ENCODE results near the gene BACH2.
A peak's percentile ranks its signal among the peaks of the same experiment; 100 is the strongest.
"Not testable (repeated sequence)": the region's sequence is repeated elsewhere in the genome, so short reads cannot be mapped to it uniquely, and the experiment has no call there.

The BACH2 gene

DNA sequence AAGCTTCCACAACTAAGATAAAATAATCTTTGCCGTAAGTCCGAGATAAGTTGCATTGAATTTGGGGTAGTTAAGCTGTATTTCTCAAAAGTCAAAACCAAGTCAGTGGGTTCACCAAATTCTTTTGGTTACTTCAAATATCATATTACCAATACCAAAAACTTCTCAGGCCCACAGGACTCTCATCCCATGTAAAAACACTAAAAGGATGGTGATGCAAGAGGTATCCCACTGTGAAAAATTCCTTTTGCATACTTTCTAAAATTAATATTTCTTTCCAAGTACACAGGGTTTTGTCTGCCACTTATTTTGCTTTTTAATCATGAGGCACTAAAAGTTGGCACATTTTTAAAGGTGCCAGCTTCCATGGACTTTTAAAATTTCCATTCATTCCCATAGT lies 251.1 kb downstream of the BACH2 start:
- Mint-ChIP-seq H3K9me3 (no peaks in the 10 kb centered on the region), H3K27me3 (no peaks in the 10 kb centered on the region), H3K27ac (no peak overlapping the region)

DNA sequence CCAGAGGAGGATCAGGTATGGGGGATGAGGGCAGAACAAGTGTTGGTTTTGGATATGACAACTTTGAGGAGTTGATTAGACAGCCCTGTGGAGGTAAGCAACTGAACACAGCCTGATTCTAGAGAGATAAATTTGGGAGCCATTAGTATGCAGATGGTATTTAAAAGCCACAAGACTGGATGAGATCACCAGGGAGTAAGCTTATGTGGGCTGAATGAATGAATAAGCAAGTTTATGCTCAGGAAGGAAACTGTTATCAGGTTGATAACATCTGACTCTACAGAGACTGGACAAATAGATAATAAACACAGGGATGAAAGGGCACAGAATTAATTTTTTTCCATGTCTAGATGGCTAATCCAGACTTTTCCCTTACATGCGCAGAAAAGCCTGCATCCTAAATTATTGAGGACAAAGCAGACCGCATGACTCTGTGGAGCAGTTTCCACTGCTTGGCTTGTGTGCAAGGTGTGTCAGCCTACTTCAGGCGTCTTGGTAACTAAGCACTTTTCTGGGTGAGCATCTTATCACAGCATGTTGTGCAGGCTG lies 251.7 kb downstream of the BACH2 start:
- H3K36me3 Mint-ChIP-seq (ENCODE audit: low read depth), result peaks cover 53% of the 10 kb centered on the region
- DNase-seq (no peak), ATAC-seq (peak; percentile 57)
- H3K27ac Mint-ChIP-seq, result no peak overlapping the region
- no peak overlapping the region for H3K4me3 Mint-ChIP-seq
- H3K27me3 Mint-ChIP-seq, result no peaks in the 10 kb centered on the region
- no peaks in the 10 kb centered on the region for H3K9me3 Mint-ChIP-seq
- peaks cover 9% of the 10 kb centered on the region for H3K4me1 Mint-ChIP-seq

More for the DNA sequence above, 251.1 kb downstream of the BACH2 start:
- no peak for ATAC-seq
- H3K4me1 Mint-ChIP-seq, result peaks cover 3% of the 10 kb centered on the region
- no peak for DNase-seq
- peaks cover 52% of the 10 kb centered on the region for H3K36me3 Mint-ChIP-seq (ENCODE audit: low read depth)
- no peak overlapping the region for H3K4me3 Mint-ChIP-seq

DNA sequence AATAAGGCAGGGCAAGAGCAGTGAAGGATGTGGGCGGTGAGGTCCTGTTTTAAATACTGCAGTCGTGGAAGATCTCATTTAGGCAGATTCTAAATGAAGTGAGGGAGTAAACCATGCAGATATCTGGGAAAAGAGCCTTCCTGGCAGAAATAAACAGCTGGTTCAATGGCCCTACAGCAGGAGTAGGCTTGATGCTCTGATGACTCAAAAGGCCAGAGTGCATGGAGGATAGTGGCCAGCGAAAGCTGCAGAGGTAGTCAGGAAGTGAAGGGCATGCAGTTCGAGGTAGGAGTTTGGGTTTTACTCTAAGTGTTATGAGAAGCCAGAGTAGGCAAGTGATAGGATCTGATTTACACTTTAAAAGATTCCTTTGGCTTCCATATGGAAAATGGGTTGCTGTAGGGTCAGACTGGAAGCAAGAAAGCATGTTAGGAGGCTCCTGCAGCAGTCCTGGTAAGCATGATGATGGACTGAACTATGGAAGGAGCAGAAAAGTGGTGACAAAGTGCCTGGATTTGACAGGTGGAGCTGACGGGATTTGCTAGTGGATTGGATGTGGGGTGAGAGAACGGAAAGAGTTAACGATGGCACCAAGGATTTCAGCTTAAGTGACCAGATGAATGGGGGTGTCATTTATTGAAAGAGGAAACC lies 252.3 kb downstream of the BACH2 start:
- Mint-ChIP-seq H3K27me3 (no peaks in the 10 kb centered on the region), H3K4me3 (no peak overlapping the region), H3K9me3 (no peaks in the 10 kb centered on the region), H3K27ac (no peak overlapping the region), H3K4me1 (peaks cover 12% of the 10 kb centered on the region), H3K36me3 (ENCODE audit: low read depth) (peaks cover 50% of the 10 kb centered on the region)
- no peak for ATAC-seq
- no peak for DNase-seq

DNA sequence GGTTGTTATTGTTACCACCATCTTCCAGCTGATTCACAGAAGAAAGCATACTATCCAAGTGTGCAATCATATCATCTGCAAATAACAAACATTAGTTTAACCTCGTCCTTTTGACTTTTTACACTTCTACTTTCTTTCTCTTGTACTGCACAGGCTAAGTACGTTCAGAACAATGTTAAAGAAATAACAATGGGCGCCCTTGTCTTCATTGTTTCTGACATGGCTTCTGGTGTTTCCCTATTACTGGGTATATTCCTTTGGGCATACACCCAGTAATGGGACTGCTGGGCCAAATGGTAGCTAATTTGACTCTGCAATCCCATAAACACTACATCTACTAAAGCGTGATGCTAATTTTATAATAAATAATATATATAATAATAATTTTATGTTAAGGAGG lies 255.7 kb downstream of the BACH2 start:
- Mint-ChIP-seq H3K27ac (no peak overlapping the region), H3K9me3 (peaks cover 4% of the 10 kb centered on the region), H3K4me1 (peaks cover 42% of the 10 kb centered on the region), H3K27me3 (no peaks in the 10 kb centered on the region), H3K36me3 (ENCODE audit: low read depth) (peaks cover 50% of the 10 kb centered on the region), H3K4me3 (no peak overlapping the region)
- ATAC-seq (no peak), DNase-seq (no peak)

DNA sequence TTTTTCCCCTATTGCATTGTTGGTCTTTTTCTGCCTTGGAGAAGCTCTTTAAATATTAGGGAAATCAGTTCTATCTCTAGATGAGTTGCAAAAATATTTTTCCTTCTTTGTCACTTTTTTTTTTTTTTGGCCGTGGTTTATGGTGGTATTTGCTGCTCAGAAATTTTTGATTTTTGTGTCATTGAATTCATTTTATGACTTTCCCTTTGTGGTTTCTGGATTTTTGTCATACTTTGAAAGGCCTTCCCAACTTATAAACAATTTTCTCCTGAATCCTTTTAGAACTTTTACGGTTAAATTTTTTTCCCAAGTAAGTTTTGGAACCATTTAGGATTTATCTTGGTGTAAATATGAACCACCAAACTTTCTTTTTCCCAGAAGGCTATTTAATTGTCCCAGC lies 256.7 kb downstream of the BACH2 start:
- ATAC-seq (no peak), DNase-seq (no peak)
- Mint-ChIP-seq H3K27ac (no peak overlapping the region), H3K4me3 (no peak overlapping the region), H3K4me1 (peaks cover 52% of the 10 kb centered on the region), H3K9me3 (peaks cover 4% of the 10 kb centered on the region), H3K36me3 (ENCODE audit: low read depth) (peaks cover 57% of the 10 kb centered on the region), H3K27me3 (no peaks in the 10 kb centered on the region)

DNA sequence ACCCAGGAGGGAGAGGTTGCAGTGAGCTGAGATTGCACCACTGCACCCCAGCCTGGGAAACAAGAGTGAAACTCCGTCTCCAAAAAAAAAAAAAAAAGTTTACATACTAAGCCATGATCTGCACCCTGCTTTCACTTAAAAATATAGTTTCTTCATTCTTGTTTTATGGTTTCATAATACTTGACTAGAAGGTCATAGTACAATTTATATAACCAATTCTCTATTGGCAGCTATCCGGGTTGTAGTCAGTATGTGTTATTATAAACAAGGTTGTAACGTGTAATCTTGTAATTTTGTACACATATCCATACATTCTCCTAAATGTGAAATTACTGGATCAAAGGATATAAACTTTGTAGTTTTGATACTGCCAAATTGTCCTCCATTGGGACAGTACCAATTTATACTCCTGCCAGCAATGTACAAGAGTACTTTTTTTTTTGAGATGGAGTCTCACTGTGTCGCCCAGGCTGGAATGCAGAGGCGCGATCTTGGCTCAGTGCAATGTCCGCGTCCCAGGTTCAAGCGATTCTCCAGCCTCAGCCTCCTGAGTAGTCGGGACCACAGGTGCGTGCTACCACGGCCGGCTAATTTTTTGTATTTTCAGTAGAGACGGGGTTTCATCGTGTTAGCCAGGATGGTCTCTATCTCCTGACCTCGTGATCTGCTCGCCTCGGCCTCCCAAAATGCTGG lies 257.5 kb downstream of the BACH2 start:
- H3K9me3 Mint-ChIP-seq, result peaks cover 4% of the 10 kb centered on the region
- H3K4me1 Mint-ChIP-seq, result peaks cover 56% of the 10 kb centered on the region
- no peak overlapping the region for H3K4me3 Mint-ChIP-seq
- H3K36me3 Mint-ChIP-seq (ENCODE audit: low read depth), result peaks cover 61% of the 10 kb centered on the region
- DNase-seq, result no peak
- no peaks in the 10 kb centered on the region for H3K27me3 Mint-ChIP-seq
- no peak for ATAC-seq
- H3K27ac Mint-ChIP-seq, result no peak overlapping the region

DNA sequence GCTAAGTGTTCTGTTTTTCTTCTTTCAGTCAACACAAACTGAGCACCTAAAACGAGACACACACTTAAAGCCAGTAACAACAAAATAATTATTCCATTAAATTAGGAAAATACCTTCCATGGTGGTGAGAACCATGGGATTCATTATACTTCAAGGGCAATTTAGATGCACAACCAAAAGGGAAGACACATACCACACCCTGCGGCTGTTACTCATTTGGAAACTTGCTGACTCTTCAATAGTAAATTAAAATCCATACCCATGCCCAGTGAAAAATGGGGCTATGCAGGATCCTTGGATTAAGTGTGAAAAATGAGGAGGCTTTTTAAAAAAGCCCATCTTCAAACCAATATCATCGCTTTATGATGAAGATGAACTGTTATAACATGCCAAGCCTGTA lies 259.7 kb downstream of the BACH2 start:
- Mint-ChIP-seq H3K36me3 (ENCODE audit: low read depth) (peaks cover 78% of the 10 kb centered on the region), H3K27me3 (no peaks in the 10 kb centered on the region), H3K9me3 (peaks cover 4% of the 10 kb centered on the region), H3K27ac (peak overlapping the region; percentile 86), H3K4me3 (no peak overlapping the region), H3K4me1 (peaks cover 72% of the 10 kb centered on the region)
- no peak for ATAC-seq
- no peak for DNase-seq

DNA sequence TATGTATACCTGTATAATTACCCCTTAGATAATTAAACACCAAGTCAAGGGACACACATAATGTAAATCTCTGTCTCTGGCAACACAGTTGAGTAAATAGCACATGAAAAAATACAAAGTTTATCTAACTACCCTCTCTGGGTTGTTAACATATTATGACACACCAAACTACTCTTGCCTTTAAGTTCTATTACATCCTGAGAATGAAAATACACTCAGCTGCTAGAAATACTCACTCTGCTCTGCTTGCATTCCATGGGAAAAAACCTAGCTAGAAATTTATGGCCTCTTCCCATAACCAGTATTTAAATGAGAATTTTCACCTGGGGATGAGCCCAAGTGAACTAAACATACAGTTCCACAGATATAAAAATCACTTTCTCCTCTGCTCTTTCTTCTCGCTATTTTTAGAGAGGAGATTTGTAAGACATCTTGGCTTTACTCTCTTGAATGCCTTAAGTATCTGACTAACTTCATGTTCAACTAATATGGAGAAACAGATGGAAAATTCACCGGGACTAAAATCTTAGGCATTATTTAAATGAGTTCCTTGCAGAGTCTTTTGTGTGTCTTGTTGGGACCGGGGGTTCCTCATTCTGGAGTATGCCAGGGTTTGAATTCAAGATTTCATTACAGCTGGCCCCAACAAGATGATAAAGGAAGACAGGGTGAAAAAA lies 261.5 kb downstream of the BACH2 start:
- H3K4me3 Mint-ChIP-seq, result no peak overlapping the region
- H3K27me3 Mint-ChIP-seq, result no peaks in the 10 kb centered on the region
- peak overlapping the region; percentile 51 for H3K27ac Mint-ChIP-seq
- peaks cover 4% of the 10 kb centered on the region for H3K9me3 Mint-ChIP-seq
- peaks cover 72% of the 10 kb centered on the region for H3K36me3 Mint-ChIP-seq (ENCODE audit: low read depth)
- DNase-seq (no peak), ATAC-seq (no peak)
- peaks cover 81% of the 10 kb centered on the region for H3K4me1 Mint-ChIP-seq

DNA sequence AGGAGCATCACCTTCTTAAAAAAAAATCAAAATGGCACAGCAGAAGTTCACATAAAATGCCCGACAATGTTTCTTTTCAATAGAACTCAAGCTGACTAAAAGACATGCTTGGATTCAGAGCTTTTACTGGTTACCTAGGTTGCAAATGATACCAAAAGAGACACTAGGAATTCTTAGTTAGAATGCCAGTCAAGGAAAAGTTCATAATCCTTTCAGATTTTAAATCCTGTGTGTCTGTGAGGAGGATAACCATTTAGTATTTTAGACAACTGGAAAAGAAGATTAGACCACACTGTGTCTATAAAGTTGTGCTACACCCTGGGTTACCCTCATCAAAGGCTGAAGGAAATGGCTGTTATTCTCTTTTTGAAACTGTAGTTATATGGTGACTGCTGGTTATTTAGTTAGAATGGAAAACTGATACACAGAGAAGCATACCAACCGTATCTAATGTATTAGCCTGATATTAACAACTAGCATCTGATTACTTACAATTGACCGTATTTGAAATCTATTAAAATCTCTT lies 262.8 kb downstream of the BACH2 start:
- peaks cover 84% of the 10 kb centered on the region for H3K4me1 Mint-ChIP-seq
- peaks cover 76% of the 10 kb centered on the region for H3K36me3 Mint-ChIP-seq (ENCODE audit: low read depth)
- ATAC-seq (no peak), DNase-seq (no peak)
- no peak overlapping the region for H3K4me3 Mint-ChIP-seq
- no peaks in the 10 kb centered on the region for H3K27me3 Mint-ChIP-seq
- peaks cover under 1% of the 10 kb centered on the region for H3K9me3 Mint-ChIP-seq
- no peak overlapping the region for H3K27ac Mint-ChIP-seq

DNA sequence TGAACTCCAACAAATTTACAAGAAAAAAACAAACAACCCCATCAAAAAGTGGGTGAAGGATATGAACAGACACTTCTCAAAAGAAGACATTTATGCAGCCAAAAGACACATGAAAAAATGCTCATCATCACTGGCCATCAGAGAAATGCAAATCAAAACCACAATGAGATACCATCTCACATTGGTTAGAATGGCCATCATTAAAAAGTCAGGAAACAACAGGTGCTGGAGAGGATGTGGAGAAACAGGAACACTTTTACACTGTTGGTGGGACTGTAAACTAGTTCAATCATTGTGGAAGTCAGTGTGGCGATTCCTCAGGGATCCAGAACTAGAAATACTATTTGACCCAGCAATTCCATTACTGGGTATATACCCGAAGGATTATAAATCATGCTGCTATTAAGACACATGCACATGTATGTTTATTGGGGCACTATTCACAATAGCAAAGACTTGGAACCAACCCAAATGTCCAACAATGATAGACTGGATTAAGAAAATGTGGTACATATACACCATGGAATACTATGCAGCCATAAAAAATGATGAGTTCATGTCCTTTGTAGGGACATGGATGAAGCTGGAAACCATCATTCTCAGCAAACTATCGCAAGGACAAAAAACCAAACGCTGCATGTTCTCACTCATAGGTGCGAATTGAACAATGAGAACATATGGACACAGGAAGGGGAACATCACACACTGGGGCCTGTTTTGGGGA lies 264.0 kb downstream of the BACH2 start:
- not testable (repeated sequence) for H3K27me3 Mint-ChIP-seq, ATAC-seq, H3K4me3 Mint-ChIP-seq, H3K9me3 Mint-ChIP-seq, H3K27ac Mint-ChIP-seq, DNase-seq
- Mint-ChIP-seq H3K4me1 (peaks cover 87% of the 10 kb centered on the region), H3K36me3 (ENCODE audit: low read depth) (peaks cover 74% of the 10 kb centered on the region)

DNA sequence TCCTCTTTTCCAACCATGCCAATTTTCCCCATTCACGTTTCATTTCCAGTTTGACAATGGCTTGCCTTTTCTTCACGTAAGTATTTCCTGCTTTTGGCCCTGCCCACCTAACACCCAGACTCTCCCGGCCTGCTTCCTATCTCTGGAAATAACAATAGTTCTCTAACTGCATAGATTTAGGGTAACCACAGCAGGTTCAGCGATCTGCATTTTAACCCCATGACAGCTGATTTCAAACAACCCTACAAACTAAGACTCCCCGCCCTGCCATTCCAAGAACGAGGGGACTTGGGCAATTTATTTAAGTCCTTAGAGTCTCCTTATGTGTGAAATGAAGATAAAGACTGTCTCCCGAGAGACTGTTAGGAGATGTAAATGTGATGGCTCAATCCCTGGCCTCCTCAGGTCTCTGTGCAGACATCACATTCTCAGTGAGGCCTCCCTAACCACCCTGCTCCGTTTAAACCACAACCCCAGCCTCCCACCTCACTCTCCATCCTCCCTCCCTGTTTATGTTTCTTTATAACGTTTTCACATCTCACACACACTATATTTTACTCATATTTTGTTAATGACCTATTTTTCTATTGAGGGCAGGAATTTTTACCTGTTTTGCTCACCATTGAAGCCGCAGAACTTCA lies 267.5 kb downstream of the BACH2 start:
- Mint-ChIP-seq H3K27me3 (no peaks in the 10 kb centered on the region), H3K4me1 (peaks cover 92% of the 10 kb centered on the region), H3K9me3 (peaks cover 6% of the 10 kb centered on the region), H3K4me3 (peak overlapping the region; percentile 57), H3K36me3 (ENCODE audit: low read depth) (peaks cover 70% of the 10 kb centered on the region), H3K27ac (peak overlapping the region; percentile 91)
- DNase-seq, result no peak
- peak; percentile 41 for ATAC-seq

DNA sequence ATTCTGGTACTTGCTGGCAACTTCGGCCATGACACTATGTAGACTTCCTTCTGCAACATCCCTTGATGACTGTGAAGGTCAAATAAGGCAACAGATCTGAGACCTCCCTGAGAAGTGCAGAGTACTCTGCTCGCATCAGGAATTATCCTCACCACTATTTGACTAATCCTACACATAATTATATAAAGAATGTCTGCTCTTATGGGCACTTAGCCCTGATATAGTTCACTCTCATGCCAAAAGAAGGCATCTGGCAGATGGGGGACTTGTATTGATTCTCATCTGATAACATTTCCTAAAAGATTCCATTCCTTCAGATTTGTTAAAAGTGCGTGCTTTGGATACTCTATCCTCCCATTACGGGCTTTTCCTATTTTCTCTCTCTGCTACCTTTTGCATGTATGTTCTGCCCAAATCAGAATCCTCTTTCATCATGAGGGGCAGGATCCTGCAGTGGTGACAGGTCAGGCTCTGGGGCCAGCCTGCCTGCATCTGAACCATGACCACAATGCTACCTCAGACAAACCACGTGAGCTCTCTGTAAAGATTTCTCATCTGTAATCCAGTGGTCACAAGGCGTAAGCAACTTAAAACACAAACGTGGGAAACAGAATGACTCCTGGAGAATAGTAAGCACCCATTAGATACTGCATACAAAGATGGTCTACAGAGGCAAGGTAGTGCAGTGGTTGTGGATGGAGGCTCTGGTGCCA lies 268.4 kb downstream of the BACH2 start:
- H3K4me3 Mint-ChIP-seq, result peak overlapping the region; percentile 6
- peaks cover 94% of the 10 kb centered on the region for H3K4me1 Mint-ChIP-seq
- DNase-seq (no peak), ATAC-seq (peak; percentile 15)
- no peaks in the 10 kb centered on the region for H3K27me3 Mint-ChIP-seq
- peak overlapping the region; percentile 91 for H3K27ac Mint-ChIP-seq
- peaks cover 71% of the 10 kb centered on the region for H3K36me3 Mint-ChIP-seq (ENCODE audit: low read depth)
- peaks cover 6% of the 10 kb centered on the region for H3K9me3 Mint-ChIP-seq

DNA sequence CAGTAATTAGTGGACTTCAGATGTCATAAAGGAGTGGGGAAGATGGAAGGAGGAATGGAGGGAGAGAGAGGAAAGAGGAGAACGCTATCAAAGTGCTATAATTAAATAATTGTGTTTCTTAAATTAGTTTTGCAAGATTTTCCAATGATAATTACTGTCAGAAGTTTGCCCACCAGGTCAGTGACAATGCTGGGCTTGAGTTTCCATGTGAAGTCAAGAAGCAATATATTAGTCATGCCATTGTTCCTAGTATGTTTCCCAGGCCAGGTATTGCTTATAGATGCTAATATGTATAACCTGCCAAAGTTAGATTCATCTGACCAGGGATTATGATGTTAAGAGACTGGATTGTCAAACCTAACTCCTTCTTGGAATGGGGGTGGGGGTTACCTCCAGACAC lies 270.4 kb downstream of the BACH2 start:
- ATAC-seq, result no peak
- H3K4me3 Mint-ChIP-seq, result peak overlapping the region; percentile 53

More for the DNA sequence above, 270.4 kb downstream of the BACH2 start:
- Mint-ChIP-seq H3K4me1 (peaks cover 96% of the 10 kb centered on the region), H3K27ac (peak overlapping the region; percentile 93), H3K36me3 (ENCODE audit: low read depth) (peaks cover 75% of the 10 kb centered on the region), H3K27me3 (no peaks in the 10 kb centered on the region), H3K9me3 (peaks cover 6% of the 10 kb centered on the region)
- no peak for DNase-seq

All from activated naive CD8-positive, alpha-beta T cell treated with anti-CD3 and anti-CD28 coated beads, Interleukin-2, amount 50 U/mL, for 24 hours (primary cell).